ENCODE measurements around the gene ADGRL2.

DNA sequence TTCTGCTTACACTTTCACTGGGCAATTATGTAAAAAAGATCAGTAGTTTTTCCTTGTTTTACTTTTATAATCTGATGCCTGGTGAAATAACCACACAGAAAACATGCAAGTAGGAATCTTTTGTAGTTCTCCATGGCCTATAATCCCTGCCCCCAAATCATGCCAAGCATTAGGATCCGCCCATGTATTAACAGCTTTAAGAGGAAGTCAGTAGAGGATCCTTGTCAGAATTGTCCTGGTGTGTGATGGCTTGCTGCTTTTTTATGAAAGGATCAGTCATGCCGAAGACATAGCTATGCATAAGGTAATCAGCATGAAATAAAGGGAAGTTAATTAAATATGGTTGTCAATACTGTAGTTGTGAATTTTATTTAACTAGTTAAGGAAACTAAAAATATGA is 20.0 kb downstream of the ADGRL2 start:
- no peak for TF ChIP-seq POLR2AphosphoS5 (IDR thresholded peaks at IDR 0.05)
- TF ChIP-seq, protein P1, sequence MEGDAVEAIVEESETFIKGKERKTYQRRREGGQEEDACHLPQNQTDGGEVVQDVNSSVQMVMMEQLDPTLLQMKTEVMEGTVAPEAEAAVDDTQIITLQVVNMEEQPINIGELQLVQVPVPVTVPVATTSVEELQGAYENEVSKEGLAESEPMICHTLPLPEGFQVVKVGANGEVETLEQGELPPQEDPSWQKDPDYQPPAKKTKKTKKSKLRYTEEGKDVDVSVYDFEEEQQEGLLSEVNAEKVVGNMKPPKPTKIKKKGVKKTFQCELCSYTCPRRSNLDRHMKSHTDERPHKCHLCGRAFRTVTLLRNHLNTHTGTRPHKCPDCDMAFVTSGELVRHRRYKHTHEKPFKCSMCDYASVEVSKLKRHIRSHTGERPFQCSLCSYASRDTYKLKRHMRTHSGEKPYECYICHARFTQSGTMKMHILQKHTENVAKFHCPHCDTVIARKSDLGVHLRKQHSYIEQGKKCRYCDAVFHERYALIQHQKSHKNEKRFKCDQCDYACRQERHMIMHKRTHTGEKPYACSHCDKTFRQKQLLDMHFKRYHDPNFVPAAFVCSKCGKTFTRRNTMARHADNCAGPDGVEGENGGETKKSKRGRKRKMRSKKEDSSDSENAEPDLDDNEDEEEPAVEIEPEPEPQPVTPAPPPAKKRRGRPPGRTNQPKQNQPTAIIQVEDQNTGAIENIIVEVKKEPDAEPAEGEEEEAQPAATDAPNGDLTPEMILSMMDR (IDR thresholded peaks at IDR 0.05), result no peak

All from esophagus muscularis mucosa (tissue), 3 donors.